NCI-H2227 (cell line): ENCODE measurements around the gene QSER1.
"Not testable (repeated sequence)": the region's sequence is repeated elsewhere in the genome, so short reads cannot be mapped to it uniquely, and the experiment has no call there.

ENCODE experiments used
- DNase-seq: peaks from one replicate; lab custom pipeline; 2025; ENCODE audit not compliant: unreplicated experiment; lab: John Stamatoyannopoulos, UW

Gene QSER1

GRCh38 chr11:32892355-32893092 lies at the start of gene QSER1:
Gene QSER1, plus strand, starts transcription at chr11:32892811. Its CDS starts 315 bp downstream, at chr11:32893126.
- peak; percentile 83 for DNase-seq

GRCh38 chr11:32843544-32843943 lies 49.1 kb upstream of the QSER1 start:
- DNase-seq: no peak

- no peak for DNase-seq
These were observed 45.1 kb upstream of the QSER1 start for GRCh38 chr11:32847511-32847910.

GRCh38 chr11:32849761-32850160 lies 42.9 kb upstream of the QSER1 start:
- no peak for DNase-seq

GRCh38 chr11:32851251-32851650 lies 41.4 kb upstream of the QSER1 start:
- no peak for DNase-seq

- no peak for DNase-seq
These were observed 40.4 kb upstream of the QSER1 start for GRCh38 chr11:32852207-32852606.

- no peak for DNase-seq
These were observed 37.0 kb upstream of the QSER1 start for GRCh38 chr11:32855601-32856000.

DNA sequence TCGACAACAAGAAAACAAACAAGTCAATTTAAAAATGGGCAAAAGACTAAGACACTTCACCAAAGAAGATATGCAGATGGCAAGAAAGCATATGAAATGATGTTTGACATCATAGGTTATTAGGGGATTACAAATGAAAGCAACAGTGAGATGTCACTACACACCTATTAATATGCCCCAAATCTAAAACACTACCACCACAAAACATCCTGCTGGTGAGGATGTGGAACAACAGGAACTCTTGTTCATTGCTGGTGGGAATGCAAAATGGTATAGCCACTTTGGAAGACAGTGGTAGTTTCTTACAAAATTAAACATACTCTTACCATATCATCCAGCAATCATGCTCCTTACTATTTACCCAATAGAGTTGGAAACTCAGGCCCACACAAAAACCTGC lies 33.9 kb upstream of the QSER1 start:
- DNase-seq: no peak

- no peak for DNase-seq
These were observed 30.6 kb upstream of the QSER1 start for GRCh38 chr11:32861850-32862577.

- no peak for DNase-seq
These were observed 28.1 kb upstream of the QSER1 start for GRCh38 chr11:32864555-32864954.

DNA sequence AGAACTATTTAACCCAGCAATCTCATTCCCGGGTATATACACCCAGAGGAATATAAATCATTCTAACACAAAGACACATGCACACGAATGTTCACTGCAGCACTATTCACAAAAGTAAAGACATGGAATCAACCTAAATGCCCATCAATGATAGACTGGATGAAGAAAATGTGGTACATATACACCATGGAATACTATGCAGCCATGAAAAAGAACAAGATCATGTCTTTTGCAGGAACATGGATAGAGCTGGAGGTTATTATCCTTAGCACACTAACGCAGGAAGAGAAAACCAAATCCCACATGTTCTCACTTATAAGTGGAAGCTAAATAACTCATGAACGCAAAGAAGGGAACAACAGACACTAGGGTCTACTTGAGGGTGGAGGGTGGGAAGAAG lies 23.9 kb upstream of the QSER1 start:
- not testable (repeated sequence) for DNase-seq

GRCh38 chr11:32870676-32871075 lies 21.9 kb upstream of the QSER1 start:
- peak; percentile 8 for DNase-seq

GRCh38 chr11:32874132-32874531 lies 18.5 kb upstream of the QSER1 start:
- DNase-seq: no peak

- DNase-seq: no peak
These were observed 11.3 kb upstream of the QSER1 start for GRCh38 chr11:32881286-32881685.

- DNase-seq: no peak
These were observed 9.2 kb upstream of the QSER1 start for GRCh38 chr11:32883421-32883820.

- DNase-seq: no peak
These were observed 8.6 kb upstream of the QSER1 start for GRCh38 chr11:32884023-32884422.

GRCh38 chr11:32884770-32885384 lies 7.7 kb upstream of the QSER1 start:
- DNase-seq: no peak

GRCh38 chr11:32885556-32885955 lies 7.1 kb upstream of the QSER1 start:
- DNase-seq: no peak

DNA sequence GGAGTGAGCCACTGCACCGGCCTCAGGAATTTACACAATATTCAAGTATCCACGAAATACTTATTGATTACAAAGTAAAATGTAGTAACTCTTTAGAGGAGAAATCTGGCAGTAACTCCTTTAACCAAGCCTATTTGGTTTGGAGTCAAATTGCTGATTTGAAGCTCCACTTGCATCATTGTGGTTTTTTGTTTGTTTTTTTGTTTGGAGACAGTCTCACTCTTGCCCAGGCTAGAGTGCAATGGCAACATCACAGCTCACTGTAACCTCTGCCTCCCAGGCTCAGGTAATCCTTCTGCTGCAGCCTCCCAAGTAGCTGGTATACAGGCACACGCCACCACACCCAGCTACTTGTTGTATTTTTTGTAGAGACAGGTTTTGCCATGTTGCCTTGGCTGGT lies 6.4 kb upstream of the QSER1 start:
- DNase-seq: no peak

DNA sequence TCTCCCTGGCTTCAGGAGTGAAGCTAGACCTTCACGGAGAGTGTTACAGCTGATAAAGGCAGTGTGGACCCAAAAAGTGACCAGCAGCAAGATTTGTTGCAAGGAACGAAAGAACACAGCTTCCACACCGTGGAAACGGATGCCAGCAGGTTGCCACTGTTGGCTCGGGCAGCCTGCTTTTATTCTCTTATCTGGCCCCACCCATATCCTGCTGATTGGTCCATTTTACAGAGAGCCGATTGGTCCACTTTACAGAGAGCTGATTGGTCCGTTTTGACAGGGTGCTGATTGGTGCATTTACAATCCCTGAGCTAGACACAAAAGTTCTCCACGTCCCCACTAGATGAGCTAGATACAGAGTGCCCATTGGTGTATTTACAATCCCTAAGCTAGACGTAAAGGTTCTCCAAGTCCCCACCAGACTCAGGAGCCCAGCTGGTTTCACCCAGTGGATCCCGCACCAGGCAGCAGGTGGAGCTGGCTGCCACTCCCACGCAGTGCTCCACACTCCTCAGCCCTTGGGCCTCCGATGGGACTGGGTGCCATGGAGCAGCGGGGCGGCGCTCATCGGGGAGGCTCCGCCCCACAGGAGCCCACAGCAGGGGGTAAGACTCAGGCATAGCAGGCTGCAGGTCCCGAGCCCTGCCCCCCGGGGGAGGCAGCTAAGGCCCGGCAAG lies 4.8 kb upstream of the QSER1 start:
- DNase-seq: not testable (repeated sequence)

DNA sequence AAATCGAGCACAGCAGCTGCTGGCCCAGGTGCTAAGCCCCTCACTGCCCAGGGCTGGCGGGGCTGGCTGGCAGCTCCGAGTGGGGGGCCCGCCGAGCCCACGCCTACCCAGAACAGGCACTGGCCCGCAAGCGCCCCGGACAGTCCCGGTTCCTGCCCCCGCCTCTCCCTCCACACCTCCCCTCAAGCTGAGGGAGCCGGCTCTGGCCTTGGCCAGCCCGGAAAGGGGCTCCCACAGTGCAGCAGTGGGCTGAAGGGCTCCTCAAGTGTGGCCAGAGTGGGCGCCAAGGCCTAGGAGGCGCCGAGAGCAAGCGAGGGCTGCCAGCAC lies 4.3 kb upstream of the QSER1 start:
- DNase-seq: not testable (repeated sequence)

- DNase-seq: no peak
These were observed 3.8 kb upstream of the QSER1 start for GRCh38 chr11:32888805-32889204.
